ENCODE data around the gene NIPSNAP3A.

DNA sequence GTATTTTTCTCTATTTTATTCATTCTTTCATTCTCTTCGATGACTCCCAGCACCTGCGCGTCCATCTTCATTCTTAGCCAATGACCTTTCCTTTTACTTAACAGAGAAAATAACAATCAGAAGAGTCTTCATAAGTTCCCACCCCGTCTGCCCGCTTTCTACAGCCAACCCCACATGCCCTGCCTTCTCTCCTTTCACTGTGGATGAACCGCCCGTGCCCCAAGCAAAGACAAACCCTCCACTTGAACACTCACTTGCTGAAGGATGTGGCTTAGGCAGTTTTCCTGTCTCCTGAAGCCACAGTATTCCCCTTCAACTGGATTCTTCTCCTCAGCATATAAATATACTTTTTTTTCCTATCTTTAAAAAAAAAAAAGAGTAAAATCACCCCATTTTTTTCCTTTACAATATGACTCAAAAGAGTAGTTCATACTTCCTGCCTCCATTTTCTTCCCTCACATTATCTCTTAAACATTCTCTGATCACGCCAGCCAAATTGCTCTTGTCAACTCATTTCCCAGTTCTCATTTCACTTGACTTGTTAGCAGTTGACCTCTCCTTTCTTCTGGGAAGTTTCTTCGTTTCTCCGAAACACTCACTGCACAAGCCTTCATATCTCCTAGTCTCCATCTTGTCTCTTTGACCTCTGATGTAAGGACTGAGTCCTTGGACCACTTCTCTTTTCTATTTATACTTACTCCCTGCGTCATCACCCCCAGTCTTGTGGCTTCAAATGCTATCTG lies 27.5 kb downstream of the NIPSNAP3A start:
- TF ChIP-seq, protein P1, sequence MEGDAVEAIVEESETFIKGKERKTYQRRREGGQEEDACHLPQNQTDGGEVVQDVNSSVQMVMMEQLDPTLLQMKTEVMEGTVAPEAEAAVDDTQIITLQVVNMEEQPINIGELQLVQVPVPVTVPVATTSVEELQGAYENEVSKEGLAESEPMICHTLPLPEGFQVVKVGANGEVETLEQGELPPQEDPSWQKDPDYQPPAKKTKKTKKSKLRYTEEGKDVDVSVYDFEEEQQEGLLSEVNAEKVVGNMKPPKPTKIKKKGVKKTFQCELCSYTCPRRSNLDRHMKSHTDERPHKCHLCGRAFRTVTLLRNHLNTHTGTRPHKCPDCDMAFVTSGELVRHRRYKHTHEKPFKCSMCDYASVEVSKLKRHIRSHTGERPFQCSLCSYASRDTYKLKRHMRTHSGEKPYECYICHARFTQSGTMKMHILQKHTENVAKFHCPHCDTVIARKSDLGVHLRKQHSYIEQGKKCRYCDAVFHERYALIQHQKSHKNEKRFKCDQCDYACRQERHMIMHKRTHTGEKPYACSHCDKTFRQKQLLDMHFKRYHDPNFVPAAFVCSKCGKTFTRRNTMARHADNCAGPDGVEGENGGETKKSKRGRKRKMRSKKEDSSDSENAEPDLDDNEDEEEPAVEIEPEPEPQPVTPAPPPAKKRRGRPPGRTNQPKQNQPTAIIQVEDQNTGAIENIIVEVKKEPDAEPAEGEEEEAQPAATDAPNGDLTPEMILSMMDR (IDR thresholded peaks at IDR 0.05), result no peak
- TF ChIP-seq POLR2A (IDR thresholded peaks at IDR 0.05), result no peak
